K562 (cell line): ENCODE measurements around the gene TNFAIP3. TPM values are rescaled to one million over a fixed set of nuclear protein-coding genes. Genes with fewer than 3 reads are reported as not detected.

Experiments
- CBX5 ChIP-seq: IDR thresholded peaks from 2 replicates; pipeline ENCODE4 v1.6.1; 2014; ENCODE audit warnings: low read depth, borderline replicate concordance
- EP300 ChIP-seq: IDR thresholded peaks from 2 replicates; pipeline ENCODE4 v1.6.1; 2012; ENCODE audit warnings: low read length, improper control_type of control experiment
- ETV1 ChIP-seq: fragments of 450-650 bp; conservative IDR thresholded peaks from 2 replicates; pipeline ENCODE4 v1.6.1; 2016; ENCODE audit warnings: missing genetic modification characterization, control low read depth, low read depth, missing compliant biosample characterization
- HDAC1 ChIP-seq, 2 experiments: fragments of 450-650 bp; IDR thresholded peaks; 2 replicates each; pipeline ENCODE4 v1.6.1; 2016 to 2017; ENCODE audit warnings: inconsistent platforms in 1 of 2, mild to moderate bottlenecking in 1 of 2, moderate library complexity in 1 of 2
- MBD1 ChIP-seq: fragments of 250-450 bp; sonication (Bioruptor Pico); IDR thresholded peaks from 2 replicates; pipeline ENCODE4 v1.8.0; 2022; ENCODE audit warnings: inconsistent platforms
- MIER1 ChIP-seq: fragments of 450-650 bp; IDR thresholded peaks from 2 replicates; pipeline ENCODE4 v1.6.1; 2016; ENCODE audit warnings: antibody characterized with exemption, mild to moderate bottlenecking, low read depth
- NFE2L1 ChIP-seq: fragments of 450-650 bp; IDR thresholded peaks from 2 replicates; pipeline ENCODE4 v1.6.1; 2016; ENCODE audit warnings: missing genetic modification characterization, low read depth, mild to moderate bottlenecking, missing compliant biosample characterization, moderate library complexity, borderline replicate concordance
- NR2C2 ChIP-seq, 2 experiments: fragments of 200-800 bp in 1 of 2; sonication (Bioruptor generic) in 1 of 2; sonication (generic) in 1 of 2; formaldehyde crosslinking in 1 of 2; IDR thresholded peaks; 2 replicates each; pipeline versions ENCODE4 v1.6.1 to v1.8.0; 2016 to 2022; ENCODE audit warnings: mild to moderate bottlenecking in 1 of 2, missing compliant biosample characterization in 1 of 2, missing genetic modification characterization in 1 of 2, missing genetic modification reagents in 1 of 2
- PCBP1 ChIP-seq: fragments of 200-400 bp; formaldehyde crosslinking; IDR thresholded peaks from 2 replicates; pipeline ENCODE4 v1.6.1; 2018; ENCODE audit warnings: mild to moderate bottlenecking, low read depth, low read length; ENCODE audit not compliant: poor library complexity, severe bottlenecking
- PML ChIP-seq: IDR thresholded peaks from 2 replicates; pipeline ENCODE4 v1.6.1; 2012; ENCODE audit warnings: low read length, inconsistent platforms
- RBM34 ChIP-seq: fragments of 200-400 bp; formaldehyde crosslinking; IDR thresholded peaks from 2 replicates; pipeline ENCODE4 v1.6.1; 2018; ENCODE audit warnings: low read length, borderline replicate concordance; ENCODE audit not compliant: insufficient read depth
- RNF2 ChIP-seq: sonication (generic); IDR thresholded peaks from 2 replicates; pipeline ENCODE4 v1.6.1; 2016
- ZBTB43 ChIP-seq: sonication (generic); formaldehyde crosslinking; IDR thresholded peaks from 2 replicates; pipeline ENCODE4 v1.8.0; 2023; ENCODE audit warnings: mild to moderate bottlenecking, missing genetic modification reagents
- ZNF175 ChIP-seq: fragments of 200-800 bp; sonication (Bioruptor generic); IDR thresholded peaks from 2 replicates; pipeline ENCODE4 v1.6.1; 2016; ENCODE audit warnings: low read depth, mild to moderate bottlenecking, missing genetic modification characterization, missing compliant biosample characterization
- ZNF197 ChIP-seq: fragments of 200-800 bp; sonication (Bioruptor generic); IDR thresholded peaks from 2 replicates; pipeline ENCODE4 v1.6.1; 2016; ENCODE audit warnings: low read depth, missing genetic modification characterization, missing compliant biosample characterization
- ZNF212 ChIP-seq: fragments of 450-650 bp; formaldehyde crosslinking; IDR thresholded peaks from 2 replicates; pipeline ENCODE4 v1.4.0; 2020; ENCODE audit warnings: mild to moderate bottlenecking
- ZNF23 ChIP-seq: fragments of 250-450 bp; sonication (Bioruptor Pico); IDR thresholded peaks from 2 replicates; pipeline ENCODE4 v1.4.0; 2020; ENCODE audit warnings: mild to moderate bottlenecking
- ZNF584 ChIP-seq: fragments of 200-800 bp; sonication (Bioruptor generic); IDR thresholded peaks from 2 replicates; pipeline ENCODE4 v1.6.1; 2016; ENCODE audit warnings: low read depth, mild to moderate bottlenecking, missing genetic modification characterization, missing compliant biosample characterization
- ZNF695 ChIP-seq: fragments of 450-650 bp; formaldehyde crosslinking; IDR thresholded peaks from 2 replicates; pipeline ENCODE4 v1.4.0; 2020; ENCODE audit warnings: mild to moderate bottlenecking, moderate library complexity
- polyA plus RNA-seq, 8 experiments: library from polyadenylated mRNA; depleted of rRNA in 4 of 8; stranded (reverse) in 5 of 8; unstranded in 3 of 8; fragments of >200 nt; fragmentation: Nextera tagmentation in 2 of 8; fragmentation: Illumina TruSeq in 1 of 8; extraction: Ambion mirVana in 2 of 8; extraction: Trizol in 1 of 8; gene quantifications; 2 replicates each; pipeline versions ENCODE4 v1.2.1 to v1.2.3, GENCODE V29; 2011 to 2014; ENCODE audit warnings: inconsistent platforms in 1 of 8, missing spikeins in 1 of 8
- total RNA-seq, 7 experiments: library from RNA; depleted of rRNA in 6 of 7; stranded (reverse); fragments of >200 nt in 6 of 7; fragmentation: Illumina TruSeq in 2 of 7; extraction: Trizol in 2 of 7; gene quantifications; 2 replicates each; pipeline versions ENCODE4 v1.2.1 to v1.2.3, GENCODE V29; 2011 to 2021; ENCODE audit warnings: low replicate concordance in 1 of 7
- TF ChIP-seq, protein P1 (sequence below): fragments of 200-800 bp; sonication (Bioruptor generic); IDR thresholded peaks from 2 replicates; pipeline ENCODE4 v1.6.1; 2017; ENCODE audit warnings: missing genetic modification characterization, missing compliant biosample characterization
- TF ChIP-seq, protein P2 (sequence below): fragments of 250-450 bp; sonication (Bioruptor Pico); IDR thresholded peaks from 2 replicates; pipeline ENCODE4 v1.4.0; 2020; ENCODE audit warnings: mild to moderate bottlenecking

Gene TNFAIP3
- total and polyA plus RNA-seq, 9 of the 15 experiments (the other 6 are each of a cell fraction or from before 2014, with no cell fraction given) = 0.79 to 17.0 (median 6.4) TPM

GRCh38 chr6:137914530-137915193 is 47.6 kb downstream of the TNFAIP3 start (continued):
- 0 out of 2 replicates have a peak, but pooled peaks have one; percentile 48 for TF ChIP-seq ZBTB43
- TF ChIP-seq NR2C2 (CRISPR knock-in tag; IDR thresholded peaks at IDR 0.05) = no peak
- TF ChIP-seq NR2C2 (tag; IDR thresholded peaks at IDR 0.05) = no peak
- TF ChIP-seq NFE2L1 (tag) = no peak; the same call in 1 of the 2 replicates
- no peak for TF ChIP-seq PCBP1
- TF ChIP-seq ZNF197 = 0 out of 2 replicates have a peak, but pooled peaks have one; percentile 15
- TF ChIP-seq PML = 0 out of 2 replicates have a peak, but pooled peaks have one; percentile 49
- TF ChIP-seq ZNF584 = peak; percentile 85
- no peak for TF ChIP-seq MBD1 (CRISPR knock-in tag)
- TF ChIP-seq, protein P1, sequence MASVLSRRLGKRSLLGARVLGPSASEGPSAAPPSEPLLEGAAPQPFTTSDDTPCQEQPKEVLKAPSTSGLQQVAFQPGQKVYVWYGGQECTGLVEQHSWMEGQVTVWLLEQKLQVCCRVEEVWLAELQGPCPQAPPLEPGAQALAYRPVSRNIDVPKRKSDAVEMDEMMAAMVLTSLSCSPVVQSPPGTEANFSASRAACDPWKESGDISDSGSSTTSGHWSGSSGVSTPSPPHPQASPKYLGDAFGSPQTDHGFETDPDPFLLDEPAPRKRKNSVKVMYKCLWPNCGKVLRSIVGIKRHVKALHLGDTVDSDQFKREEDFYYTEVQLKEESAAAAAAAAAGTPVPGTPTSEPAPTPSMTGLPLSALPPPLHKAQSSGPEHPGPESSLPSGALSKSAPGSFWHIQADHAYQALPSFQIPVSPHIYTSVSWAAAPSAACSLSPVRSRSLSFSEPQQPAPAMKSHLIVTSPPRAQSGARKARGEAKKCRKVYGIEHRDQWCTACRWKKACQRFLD (CRISPR knock-in tag) = peak; percentile 52; the same call in 1 of the 2 replicates
- TF ChIP-seq ZNF175 (CRISPR knock-in tag) = peak; percentile 81
- TF ChIP-seq RBM34 = no peak
- TF ChIP-seq, protein P2, sequence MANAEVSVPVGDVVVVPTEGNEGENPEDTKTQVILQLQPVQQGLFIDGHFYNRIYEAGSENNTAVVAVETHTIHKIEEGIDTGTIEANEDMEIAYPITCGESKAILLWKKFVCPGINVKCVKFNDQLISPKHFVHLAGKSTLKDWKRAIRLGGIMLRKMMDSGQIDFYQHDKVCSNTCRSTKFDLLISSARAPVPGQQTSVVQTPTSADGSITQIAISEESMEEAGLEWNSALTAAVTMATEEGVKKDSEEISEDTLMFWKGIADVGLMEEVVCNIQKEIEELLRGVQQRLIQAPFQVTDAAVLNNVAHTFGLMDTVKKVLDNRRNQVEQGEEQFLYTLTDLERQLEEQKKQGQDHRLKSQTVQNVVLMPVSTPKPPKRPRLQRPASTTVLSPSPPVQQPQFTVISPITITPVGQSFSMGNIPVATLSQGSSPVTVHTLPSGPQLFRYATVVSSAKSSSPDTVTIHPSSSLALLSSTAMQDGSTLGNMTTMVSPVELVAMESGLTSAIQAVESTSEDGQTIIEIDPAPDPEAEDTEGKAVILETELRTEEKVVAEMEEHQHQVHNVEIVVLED (CRISPR knock-in tag) = no peak; the same call in 1 of the 2 replicates
- TF ChIP-seq RNF2 = 0 out of 2 replicates have a peak, but pooled peaks have one; percentile 27
- TF ChIP-seq HDAC1 (IDR thresholded peaks at IDR 0.05) = peak in 1 of 2 experiments; percentile 71; a peak in 1 of 4 replicates
- no peak for TF ChIP-seq ZNF23 (CRISPR knock-in tag)
- TF ChIP-seq CBX5 = no peak
- no peak for TF ChIP-seq ZNF212
- TF ChIP-seq MIER1 = no peak
- peak; percentile 52; the same call in 1 of the 2 replicates for TF ChIP-seq ETV1 (tag)
- TF ChIP-seq ZNF695 = no peak
- peak; percentile 93 for TF ChIP-seq EP300
